ENCODE data around the gene METTL25B.

GRCh38 chr1:156760796-156761104, 32.5 kb downstream of the METTL25B start:
- TF ChIP-seq CTCF (IDR thresholded peaks at IDR 0.05) (no peak), POLR2A (IDR thresholded peaks at IDR 0.05) (no peak), EP300 (IDR thresholded peaks at IDR 0.05) (no peak)
